Measurements from ENCODE around the gene WDFY2.
"Not testable (repeated sequence)": the region's sequence is repeated elsewhere in the genome, so short reads cannot be mapped to it uniquely, and the experiment has no call there.

WDFY2 gene

DNA sequence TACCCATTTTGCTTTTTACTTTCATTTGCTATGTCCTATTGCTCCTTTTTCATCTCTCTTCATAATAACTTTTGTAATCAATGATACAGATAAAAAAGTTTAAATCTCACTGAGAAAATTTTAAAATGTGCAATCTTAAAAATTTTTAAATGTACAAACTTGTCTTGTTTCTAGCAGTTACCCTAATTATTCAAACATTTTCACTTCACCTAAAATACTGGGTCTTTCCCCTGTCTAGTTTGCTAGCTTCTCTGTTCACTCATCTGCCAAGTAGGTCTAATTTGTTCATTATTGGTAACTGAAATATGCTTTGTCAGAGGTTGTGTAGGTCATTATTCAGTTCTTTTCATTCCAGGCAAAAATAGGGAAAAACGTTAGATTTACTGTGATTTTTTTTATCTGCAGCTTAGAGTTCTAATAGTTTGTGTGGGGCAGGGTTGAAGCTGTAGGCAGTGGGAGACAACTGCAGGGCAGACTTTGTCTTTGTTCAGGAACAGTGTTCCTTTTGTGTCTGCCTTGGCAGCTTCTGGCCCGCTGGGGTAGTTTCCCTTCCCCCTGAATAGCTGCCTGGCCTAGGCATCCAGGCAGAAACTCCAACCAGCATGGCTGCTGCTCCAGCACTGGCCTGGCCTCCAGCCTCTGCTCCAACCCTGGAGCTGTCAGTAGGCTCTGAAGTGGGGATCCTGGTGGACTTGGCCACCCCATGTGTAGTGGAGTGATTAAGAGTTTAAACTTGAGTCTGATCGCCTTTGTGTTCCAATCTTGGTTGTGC lies 48.5 kb downstream of the WDFY2 start:
- DNase-seq = no peak

DNA sequence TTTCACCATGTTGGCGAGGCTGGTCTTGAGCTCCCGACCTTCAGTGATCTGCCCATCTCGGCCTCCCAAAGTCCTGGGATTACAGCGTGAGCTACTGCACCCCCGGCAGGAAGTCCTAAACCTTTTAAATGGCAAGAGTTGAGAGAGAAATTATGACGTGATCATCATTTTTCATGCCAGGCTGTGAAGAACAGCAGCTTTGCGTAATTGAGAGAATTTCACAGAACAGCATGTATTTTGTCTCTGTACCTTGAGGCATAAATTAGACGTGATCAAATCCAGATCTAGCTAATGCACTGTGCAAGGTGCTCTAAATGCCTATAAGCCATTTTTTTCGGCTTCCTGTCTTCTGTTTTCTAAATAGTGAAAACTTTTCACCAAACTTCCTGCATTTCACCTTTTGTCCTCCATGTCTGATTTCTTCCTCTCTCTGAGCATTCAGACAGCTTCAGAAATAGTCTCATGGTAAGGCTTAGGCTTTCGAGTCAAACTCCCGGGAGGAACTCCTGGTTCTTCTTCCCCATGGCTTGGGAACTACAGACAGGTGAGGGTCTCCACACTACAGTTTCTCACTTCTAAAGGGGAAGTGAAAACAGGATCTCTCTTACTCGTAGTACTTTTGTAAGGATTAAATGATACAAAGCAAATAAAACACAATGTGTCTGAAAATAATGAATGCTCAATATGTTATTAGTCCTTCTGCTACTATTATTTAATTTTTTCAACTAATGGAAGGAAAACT lies 51.0 kb downstream of the WDFY2 start:
- no peak for DNase-seq

DNA sequence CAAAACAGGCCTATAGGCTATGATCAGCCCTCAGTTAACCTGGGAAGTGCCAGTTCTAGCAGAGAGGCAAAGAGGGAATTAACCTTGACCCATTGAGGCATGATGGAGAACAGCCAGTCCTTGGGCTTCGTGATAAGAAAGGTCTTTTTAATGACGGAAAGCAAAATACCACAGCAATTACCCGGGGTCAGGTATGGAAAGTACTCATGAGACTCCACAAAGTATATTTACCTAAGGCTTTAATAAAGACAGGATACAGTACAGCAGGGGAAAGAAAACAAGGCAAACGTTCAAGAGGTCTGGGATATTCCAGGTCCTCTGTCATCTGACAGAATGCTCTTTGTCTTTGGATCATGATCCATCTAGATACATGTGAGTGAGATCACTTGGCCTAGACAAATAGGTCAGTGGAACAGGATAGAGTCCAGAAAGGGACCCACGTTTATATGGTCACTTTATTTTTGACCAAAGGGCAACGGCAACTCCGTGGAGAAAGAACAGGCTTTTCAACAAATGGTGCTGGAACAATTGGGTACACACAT lies 52.2 kb downstream of the WDFY2 start:
- DNase-seq = no peak

DNA sequence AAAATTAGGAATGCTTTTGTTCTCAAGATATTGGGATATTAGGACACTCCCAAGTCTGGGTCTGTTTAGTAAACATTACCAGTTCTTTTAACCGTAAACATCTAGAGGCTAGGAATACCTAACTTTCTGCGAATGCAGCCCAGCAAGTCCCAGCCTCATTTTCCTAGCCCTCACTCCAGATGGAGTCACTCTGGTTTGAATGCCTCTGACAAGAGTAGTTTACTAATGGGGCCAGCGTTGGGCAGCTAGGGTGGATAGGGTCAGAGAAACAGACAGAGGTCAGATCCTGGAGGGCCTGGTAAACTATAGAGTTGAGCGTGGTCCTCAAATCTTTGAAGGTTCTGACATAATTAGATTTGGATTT lies 53.6 kb downstream of the WDFY2 start:
- no peak for DNase-seq

DNA sequence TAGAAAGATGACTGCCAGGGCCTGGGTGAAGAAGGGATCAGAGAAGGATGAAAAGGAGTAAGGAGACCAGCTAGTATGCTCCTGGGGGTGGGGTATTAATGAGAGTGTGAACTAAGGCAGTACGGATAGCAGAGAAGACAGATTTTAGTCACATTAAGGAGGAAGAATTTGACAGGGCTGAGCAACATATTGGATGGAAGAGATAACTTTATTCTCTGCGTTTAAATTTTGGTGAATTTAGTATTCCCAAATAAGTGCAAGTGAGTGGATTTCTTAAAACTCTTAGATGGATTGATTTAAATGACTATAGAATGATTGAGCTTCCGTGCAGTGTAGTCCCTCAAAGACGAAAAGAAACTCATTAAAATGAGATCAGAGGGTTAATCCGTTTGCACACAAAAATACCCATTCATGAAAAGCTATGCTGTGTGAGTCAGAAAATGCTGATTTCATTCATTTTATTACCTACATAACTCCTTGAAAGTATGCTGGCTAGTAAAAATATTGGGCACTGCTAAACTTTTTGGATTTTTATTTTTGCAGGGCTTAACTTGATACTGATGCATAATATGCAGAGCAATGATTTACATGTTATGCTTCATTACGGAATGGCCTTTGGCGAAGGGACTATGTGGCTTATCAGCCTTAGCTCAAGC lies 54.1 kb downstream of the WDFY2 start:
- no peak for DNase-seq

DNA sequence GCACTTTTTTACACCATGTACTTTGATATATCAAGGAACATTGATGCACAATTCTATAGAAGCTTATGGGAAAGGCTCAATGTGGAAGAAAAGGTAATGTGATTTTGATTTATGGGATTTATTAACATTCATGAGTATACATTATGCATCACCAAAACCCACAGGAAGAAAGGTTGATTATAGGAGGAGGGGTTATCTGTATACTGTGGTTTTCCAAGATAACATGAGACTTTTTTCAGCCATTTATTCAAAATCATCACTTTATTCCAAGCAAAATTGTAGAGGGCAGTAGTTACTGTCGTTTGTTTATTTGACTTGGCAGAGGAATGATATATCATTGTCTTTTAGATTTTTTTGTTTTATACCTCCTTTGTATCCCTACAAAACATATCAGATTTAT lies 54.9 kb downstream of the WDFY2 start:
- no peak for DNase-seq

DNA sequence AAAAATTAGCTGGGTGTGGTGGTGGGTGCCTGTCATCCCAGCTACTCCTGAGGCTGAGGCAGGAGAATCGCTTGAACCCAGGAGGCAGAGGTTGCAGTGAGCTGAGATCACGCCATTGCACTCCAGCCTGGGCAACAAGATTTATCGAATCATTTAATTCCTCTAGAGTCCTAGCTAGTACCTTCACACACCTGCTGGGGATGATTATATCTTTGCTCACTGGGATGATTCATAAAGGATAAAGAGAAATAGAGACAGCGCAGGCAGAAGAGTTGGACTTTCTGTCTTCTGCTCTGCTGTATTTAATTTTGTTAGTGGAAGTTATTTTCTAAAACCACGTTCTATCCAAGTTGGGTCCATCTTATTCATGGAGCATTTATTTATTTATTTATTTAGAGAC lies 56.4 kb downstream of the WDFY2 start:
- not testable (repeated sequence) for DNase-seq

DNA sequence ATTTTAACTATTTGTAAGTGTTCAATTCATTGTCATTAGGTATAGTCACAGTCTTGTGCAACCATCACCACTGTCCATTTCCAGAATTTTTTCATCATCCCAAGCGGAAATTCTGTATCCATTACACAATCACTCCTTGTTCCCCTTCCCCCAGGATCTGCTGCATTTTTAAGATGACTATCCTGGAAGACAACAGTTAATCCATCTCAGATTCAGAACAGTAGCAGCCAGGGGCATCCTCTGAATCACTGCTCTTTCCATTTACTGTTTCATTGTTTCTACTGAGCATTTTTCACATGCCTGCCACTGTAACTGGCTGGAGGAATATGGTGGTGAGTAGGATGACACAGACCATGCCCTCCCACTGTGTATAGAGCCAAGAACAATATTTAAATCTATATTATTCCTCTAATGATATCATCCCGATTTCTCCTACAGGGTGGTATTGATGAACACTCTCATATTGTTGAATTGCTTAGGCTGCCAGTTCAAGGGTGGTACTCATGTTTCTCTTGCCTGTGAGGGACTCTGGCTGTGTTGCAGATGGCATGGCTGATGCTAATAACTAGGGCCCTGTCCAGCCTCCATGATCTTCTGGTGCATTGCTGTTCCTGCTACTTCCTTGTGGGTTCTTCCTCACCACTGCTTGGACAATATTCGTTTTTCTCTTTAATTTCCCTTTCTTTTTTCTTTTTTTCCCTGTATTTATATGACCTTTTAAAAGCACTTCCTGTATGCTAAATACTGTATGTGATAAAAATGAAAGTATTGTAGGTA lies 59.0 kb downstream of the WDFY2 start:
- peak in 1 of 2 experiments; percentile 19 for DNase-seq

DNA sequence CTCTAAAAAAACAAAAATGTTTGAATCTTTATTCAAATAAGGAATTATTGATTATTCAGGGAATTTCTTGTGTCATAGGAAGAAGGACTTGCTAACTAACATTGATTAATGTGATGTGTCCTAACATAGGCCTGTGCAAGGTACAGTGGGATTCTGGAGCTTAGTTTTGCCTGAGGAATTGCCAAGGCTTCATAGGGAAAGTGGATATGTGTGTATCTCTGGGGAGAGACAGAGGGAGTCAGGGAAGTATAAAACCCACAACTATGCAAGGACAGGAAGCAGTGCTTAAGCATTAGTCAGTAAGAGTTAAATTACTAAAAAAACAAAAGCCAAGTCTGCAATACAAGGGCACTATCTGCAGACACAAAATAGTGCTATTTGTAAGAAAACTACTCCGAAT lies 59.6 kb downstream of the WDFY2 start:
- DNase-seq = peak; percentile 73 to 74

DNA sequence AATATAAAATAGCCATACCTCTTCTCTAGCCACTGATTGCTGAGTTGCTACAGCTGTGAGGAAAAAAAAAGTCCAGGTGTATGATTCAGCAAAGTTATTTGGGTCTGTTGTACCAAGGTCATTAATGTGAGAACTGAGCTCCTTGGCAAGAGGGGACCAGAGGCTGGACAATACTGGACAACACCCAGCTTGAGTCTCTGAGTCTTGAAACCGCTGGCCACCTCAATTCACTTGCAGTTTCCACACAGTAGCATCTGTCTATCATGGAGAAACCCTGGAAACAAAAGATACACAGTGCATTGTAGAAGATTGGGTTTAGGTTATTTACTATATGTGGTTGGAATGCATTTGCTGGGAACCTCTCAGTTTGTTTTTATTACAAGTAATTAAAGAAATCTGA lies 60.4 kb downstream of the WDFY2 start:
- no peak for DNase-seq

DNA sequence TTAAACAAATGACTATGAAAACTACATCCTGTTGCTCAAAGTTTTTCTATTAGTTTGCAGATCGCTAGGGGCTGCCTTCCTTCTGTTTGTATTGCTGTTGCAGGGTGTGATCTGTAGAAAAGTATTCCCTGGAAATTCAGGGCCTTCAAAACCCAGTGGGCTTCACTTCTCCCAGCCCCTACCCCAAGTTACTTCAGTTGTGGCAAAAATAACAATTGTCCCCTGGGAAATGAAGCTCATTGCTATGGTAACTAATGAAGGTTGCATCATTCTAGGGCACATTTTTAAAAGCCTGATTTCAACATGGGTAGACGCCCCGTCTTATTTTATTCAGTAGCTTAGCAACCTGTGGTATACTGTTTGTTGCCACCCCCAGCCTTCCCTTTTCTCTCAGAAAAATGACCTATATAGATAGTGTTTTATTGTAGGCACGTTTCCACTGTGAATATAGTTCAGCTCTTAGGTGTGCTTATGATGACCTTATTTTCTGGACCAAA lies 60.9 kb downstream of the WDFY2 start:
- DNase-seq = peak; percentile 74 to 77

DNA sequence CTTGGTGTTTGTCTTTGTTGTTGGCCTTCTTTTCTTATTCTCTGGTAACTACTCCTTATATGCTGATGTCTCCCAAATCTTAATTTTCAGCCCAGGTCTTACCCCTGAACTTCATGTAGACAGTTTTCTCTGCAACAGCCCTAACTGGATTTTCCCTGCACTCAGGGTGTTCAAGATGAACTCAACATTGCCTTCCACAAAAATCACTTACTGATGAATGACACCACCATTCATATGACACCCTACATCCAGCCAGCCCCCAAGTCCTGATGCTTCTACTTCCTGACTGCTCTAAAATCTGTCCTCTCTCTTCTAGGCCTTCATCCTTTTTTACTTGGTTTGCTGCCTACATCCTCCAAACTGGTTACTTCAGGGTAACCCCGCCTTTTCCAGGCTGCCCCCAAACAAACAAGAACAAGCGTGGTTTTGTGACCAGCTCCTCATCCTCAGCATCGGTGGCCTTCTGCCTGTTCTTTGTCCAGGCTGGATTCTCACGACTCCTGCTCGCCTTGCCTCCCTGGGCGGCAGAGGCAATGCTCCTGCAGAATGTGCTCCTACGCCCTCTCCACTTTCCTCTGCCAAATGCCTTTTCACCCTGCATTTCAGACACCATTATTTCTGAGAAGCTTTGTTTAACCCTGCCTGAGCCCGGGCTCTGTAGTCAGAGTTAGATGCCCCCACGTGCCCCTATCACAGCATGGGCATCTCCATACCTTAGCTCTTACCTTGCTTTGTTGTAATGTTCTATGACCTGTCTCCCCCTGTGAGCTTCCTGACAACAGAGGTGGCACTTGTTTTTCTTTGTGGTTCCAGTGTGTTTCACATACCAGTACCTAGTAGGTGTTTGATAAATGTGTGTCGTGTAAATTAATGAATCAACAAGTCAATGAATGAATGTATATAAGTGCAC lies 61.8 kb downstream of the WDFY2 start:
- DNase-seq = no peak

DNA sequence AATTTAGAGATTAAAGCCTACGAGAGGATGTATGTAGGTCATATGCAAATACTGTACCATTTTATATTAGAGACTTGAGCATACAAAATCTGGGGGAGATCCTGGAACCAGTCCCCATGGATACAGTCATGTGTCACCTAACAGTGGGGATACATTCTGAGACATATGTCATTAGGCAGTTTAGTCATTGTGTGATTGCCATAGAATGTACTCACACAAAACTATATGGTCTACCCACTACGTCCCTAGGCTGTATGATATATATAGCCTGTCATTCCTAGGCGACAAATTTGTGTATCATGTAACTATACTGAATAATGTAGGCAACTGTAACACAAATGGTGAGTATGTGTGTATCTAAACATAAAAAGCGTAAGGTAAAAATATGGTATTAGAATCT lies 62.8 kb downstream of the WDFY2 start:
- no peak for DNase-seq

DNA sequence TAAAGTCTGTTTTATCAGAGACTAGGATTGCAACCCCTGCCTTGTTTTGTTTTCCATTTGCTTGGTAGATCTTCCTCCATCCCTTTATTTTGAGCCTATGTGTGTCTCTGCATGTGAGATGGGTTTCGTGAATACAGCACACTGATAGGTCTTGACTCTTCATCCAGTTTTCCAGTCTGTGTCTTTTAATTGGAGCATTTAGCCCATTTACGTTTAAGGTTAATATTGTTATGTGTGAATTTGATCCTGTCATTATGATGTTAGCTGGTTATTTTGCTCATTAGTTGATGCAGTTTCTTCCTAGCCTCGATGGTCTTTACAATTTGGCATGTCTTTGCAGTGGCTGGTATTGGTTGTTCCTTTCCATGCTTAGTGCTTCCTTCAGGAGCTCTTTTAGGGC lies 67.9 kb downstream of the WDFY2 start:
- DNase-seq = not testable (repeated sequence)

DNA sequence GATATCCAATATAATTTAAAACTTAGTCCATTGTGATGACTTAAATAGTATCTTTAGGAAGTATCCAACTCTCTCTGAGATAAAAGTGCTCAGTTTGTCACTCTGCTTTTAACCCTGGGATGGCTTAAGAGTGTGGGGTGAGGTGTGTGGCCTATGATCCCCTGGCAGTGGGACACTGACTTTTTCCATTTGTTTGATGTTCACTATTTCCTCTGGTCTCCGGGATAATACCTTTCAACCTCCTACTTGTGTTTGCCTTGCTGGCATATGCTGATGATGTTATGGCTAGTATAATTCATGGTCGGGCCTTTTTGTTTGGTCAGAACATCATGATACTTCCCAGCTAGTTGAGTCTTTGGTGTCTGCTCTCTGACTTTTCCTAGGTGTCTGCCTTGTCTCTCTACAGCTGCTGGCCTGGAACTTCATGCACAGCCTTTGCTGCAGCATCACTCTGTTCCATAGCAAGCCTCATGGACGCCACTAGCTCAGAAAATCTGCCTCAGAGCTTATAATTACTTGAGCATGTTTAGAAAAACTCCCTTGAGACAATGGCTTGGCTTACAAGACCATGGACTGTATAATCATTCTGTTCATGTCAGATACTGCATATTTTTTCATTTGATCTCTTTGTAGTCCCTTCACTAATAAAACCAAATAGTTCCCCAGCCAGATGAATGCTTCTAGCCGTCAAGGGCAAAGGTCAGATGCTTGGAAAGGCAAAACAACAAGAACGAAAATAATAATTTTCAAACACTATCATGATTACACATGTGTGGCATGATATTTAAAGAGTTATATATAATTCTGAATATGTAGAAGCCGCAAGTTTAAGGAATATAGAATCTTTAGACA lies 75.2 kb downstream of the WDFY2 start:
- no peak for DNase-seq

DNA sequence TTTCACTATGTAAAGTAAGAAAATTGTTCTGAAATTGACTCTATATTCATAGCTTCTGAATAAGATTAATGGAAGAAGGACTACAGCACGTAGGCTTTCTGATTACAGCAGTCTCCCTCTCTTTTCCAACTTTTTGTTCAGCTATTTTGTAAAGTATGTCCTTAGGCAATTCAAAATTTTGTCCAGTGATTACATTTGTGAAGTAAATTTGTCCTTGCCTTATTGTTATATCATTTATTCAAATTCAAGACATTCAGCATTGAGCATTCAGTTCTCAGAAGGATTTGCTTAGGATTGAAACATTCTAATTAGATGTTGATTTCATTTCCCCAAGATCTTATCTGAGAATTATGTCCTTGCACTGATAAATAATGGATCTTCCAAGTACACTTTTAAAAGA lies 76.6 kb downstream of the WDFY2 start:
- DNase-seq = no peak

DNA sequence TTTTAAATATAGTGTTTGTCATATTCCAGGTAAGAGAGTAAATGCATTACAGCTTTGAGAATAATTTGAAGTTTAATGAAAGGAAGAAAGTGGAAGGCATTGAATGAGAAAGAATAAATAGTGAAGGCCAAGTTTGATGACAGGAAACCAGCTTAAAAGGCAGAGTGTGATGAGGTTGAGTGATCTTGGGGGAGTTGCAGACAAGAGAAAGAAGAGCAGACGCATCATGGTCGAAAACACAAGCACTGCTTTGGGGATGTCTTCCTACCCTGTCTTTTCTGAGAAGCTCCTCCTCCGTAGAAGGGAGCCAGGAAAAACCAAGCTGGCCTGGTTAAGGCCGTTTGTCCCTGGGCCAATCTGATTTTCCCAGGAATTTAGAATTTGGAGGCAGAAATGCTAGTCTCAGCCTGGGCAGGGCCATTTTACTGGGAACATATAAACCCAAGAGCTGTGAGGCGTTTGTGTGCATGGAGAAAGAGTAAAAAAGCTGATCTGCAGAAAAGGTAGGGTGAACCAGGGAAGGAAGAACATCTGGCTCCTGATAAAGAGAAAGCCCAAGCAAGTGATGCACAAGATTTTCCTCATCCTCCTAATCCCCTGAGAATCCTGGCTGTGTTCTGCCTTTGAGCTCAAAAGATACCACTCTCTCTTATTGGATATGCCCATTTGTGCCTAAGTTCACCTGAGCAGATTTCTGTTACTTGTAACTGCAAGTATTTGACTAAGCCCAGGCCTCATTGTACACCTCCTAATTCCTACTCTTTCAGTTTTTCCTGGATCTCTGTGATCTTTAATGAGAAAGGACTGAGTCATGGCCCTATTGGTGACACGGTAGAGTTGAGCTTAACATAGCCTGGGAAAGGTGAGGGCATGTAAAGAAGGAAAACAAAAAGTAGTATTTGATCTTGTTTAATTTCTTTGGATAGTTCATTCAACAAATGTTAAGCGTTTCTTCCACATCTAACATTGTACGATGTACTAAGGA lies 80.0 kb downstream of the WDFY2 start:
- no peak for DNase-seq

DNA sequence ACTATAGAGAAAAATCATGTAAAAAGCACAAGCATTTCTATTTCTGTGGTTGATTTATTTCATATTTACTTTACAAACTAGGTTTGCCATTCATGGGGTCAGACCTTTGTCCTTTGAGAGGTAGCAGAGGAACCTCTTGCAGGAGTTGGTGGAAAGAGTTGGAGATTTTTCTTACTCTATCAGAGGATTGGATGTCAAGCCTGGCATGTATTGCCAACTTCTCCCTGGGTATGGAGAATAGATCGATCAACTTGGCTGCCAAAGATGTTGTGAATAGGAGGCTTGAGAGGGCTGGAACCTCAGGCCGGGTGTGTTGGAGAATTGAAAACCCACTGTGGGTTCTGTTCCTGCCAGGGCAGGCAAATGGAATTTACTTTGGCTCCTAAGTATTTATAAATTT lies 81.2 kb downstream of the WDFY2 start:
- no peak for DNase-seq

DNA sequence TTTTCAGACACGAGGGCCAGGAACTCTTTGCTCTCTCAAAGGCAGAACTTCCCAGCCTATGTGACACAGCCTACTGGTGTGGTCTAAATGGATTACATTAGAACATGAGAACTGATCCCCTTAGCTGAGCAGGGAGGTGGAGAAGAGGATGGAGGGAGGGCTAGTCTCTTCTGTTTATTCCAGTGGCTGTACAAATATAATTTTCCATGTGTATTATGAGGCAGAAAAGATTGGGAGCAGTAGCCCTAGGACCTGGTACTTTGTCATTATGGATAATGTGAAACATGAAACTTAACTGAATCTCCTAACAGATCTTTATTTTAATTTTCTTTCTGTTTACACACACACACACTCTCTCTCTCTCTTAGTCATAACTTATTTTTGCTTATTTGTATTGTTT lies 82.1 kb downstream of the WDFY2 start:
- no peak for DNase-seq

All from Kasumi-1 (cell line).